GM21723 (cell line): ENCODE results near the gene PHACTR1.
"Not testable (repeated sequence)": the region's sequence is repeated elsewhere in the genome, so short reads cannot be mapped to it uniquely, and the experiment has no call there.

Experiments used
- ATAC-seq: cut with Tn5 transposase; IDR thresholded peaks from one replicate; pipeline ENCODE4 v1.9.1; 2021; ENCODE audit warnings: mild to moderate bottlenecking, moderate library complexity; ENCODE audit not compliant: unreplicated experiment

PHACTR1 gene

GRCh38 chr6:12748815-12749521, 32.4 kb downstream of the PHACTR1 start:
- ATAC-seq, result no peak

GRCh38 chr6:12749531-12750379, 33.2 kb downstream of the PHACTR1 start:
- no peak for ATAC-seq

GRCh38 chr6:12750416-12750815, 33.8 kb downstream of the PHACTR1 start:
- ATAC-seq, result no peak

- no peak for ATAC-seq
These were observed 35.2 kb downstream of the PHACTR1 start for GRCh38 chr6:12751694-12752325.

- no peak for ATAC-seq
These were observed 36.5 kb downstream of the PHACTR1 start for GRCh38 chr6:12753036-12753435.

GRCh38 chr6:12760226-12760625, 43.7 kb downstream of the PHACTR1 start:
- ATAC-seq, result no peak

- ATAC-seq, result no peak
These were observed 44.3 kb downstream of the PHACTR1 start for GRCh38 chr6:12760911-12761310.

GRCh38 chr6:12761376-12762115, 45.0 kb downstream of the PHACTR1 start:
- no peak for ATAC-seq

GRCh38 chr6:12762731-12763434, 46.3 kb downstream of the PHACTR1 start:
- ATAC-seq, result not testable (repeated sequence)

GRCh38 chr6:12766365-12766764, 49.8 kb downstream of the PHACTR1 start:
- no peak for ATAC-seq

- ATAC-seq, result no peak
These were observed 50.4 kb downstream of the PHACTR1 start for GRCh38 chr6:12767016-12767415.

GRCh38 chr6:12769556-12770256, 53.1 kb downstream of the PHACTR1 start:
- no peak for ATAC-seq

GRCh38 chr6:12772416-12772815, 55.8 kb downstream of the PHACTR1 start:
- no peak for ATAC-seq

GRCh38 chr6:12776291-12776690, 59.7 kb downstream of the PHACTR1 start:
- no peak for ATAC-seq

GRCh38 chr6:12779772-12780171, 63.2 kb downstream of the PHACTR1 start:
- no peak for ATAC-seq

GRCh38 chr6:12782136-12782535, 65.6 kb downstream of the PHACTR1 start:
- ATAC-seq, result no peak

- ATAC-seq, result no peak
These were observed 68.7 kb downstream of the PHACTR1 start for GRCh38 chr6:12785301-12785700.

GRCh38 chr6:12785921-12786320, 69.4 kb downstream of the PHACTR1 start:
- ATAC-seq, result no peak

GRCh38 chr6:12791371-12791770, 74.8 kb downstream of the PHACTR1 start:
- ATAC-seq, result no peak

GRCh38 chr6:12798326-12798725, 81.8 kb downstream of the PHACTR1 start:
- no peak for ATAC-seq
